ENCODE data around the gene SLC35F4.

GRCh38 chr14:57870686-57871457 is 5.0 kb upstream of the SLC35F4 start:
- TF ChIP-seq POLR2AphosphoS5 (IDR thresholded peaks at IDR 0.05; ENCODE audit: low read depth, low read length) (no peak), SIN3A (IDR thresholded peaks at IDR 0.05; ENCODE audit: borderline replicate concordance, insufficient read depth, low read length) (no peak)

Data from PFSK-1 (cell line).